A673 (cell line): Measurements from ENCODE around the gene WDR19.

Experiments
- EZH2 ChIP-seq: fragments of 200-600 bp; sonication (generic); IDR thresholded peaks from 2 replicates; pipeline ENCODE4 v1.6.1; 2017; ENCODE audit warnings: borderline replicate concordance, low read depth, mild to moderate bottlenecking, mixed read lengths, antibody characterized with exemption, low read length; ENCODE audit not compliant: poor library complexity, severe bottlenecking
- TF ChIP-seq, protein P1 (sequence below): fragments of 300-800, 200-600 bp; sonication (generic); conservative IDR thresholded peaks from 2 replicates; pipeline ENCODE4 v1.5.1; 2017; ENCODE audit warnings: low read depth, mild to moderate bottlenecking, antibody characterized with exemption, low read length, moderate library complexity, mixed read lengths

DNA sequence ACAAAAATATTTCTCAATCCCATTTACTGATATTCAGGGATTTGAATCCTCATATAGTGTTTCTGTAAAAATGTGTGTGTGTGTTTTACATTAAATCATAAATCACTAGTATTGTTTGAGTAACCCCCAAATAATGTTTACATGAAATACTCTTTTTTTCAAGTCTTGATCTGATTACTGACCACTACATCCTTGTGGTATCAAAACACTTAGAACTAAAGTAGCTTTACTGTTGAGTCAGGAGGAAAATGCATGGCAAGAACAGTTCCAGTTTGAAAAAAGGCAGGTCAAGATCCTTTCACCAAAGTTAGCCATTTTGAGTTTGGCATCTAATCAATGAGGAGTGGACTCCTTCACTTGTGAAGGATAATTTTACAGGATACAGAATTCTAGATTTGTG, 3.6 kb upstream of the WDR19 start:
- TF ChIP-seq, protein P1, sequence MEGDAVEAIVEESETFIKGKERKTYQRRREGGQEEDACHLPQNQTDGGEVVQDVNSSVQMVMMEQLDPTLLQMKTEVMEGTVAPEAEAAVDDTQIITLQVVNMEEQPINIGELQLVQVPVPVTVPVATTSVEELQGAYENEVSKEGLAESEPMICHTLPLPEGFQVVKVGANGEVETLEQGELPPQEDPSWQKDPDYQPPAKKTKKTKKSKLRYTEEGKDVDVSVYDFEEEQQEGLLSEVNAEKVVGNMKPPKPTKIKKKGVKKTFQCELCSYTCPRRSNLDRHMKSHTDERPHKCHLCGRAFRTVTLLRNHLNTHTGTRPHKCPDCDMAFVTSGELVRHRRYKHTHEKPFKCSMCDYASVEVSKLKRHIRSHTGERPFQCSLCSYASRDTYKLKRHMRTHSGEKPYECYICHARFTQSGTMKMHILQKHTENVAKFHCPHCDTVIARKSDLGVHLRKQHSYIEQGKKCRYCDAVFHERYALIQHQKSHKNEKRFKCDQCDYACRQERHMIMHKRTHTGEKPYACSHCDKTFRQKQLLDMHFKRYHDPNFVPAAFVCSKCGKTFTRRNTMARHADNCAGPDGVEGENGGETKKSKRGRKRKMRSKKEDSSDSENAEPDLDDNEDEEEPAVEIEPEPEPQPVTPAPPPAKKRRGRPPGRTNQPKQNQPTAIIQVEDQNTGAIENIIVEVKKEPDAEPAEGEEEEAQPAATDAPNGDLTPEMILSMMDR: no peak
- TF ChIP-seq EZH2: no peak
